Activated CD4-positive, alpha-beta T cell treated with anti-CD3 and anti-CD28 coated beads, Interleukin-2, amount 10 ng/mL, durations not matched to agents 24 days and 14 days (primary cell): ENCODE data around the gene BRI3BP. TPM values are rescaled to one million over a fixed set of nuclear protein-coding genes. Genes with fewer than 3 reads are reported as not detected.
"Not testable (repeated sequence)": the region's sequence is repeated elsewhere in the genome, so short reads cannot be mapped to it uniquely, and the experiment has no call there.

Experiments used
- DNase-seq: peaks from one replicate; pipeline ENCODE4 v3.0.0; 2022
- H3K27ac Mint-ChIP-seq: one replicate; pipeline ENCODE4 v1.8.0; 2022; ENCODE audit warnings: mild to moderate bottlenecking, mixed read lengths
- H3K27me3 Mint-ChIP-seq: one replicate; pipeline ENCODE4 v1.8.0; 2022; ENCODE audit warnings: mixed read lengths
- H3K36me3 Mint-ChIP-seq: one replicate; pipeline ENCODE4 v1.8.0; 2022; ENCODE audit warnings: low read depth, mild to moderate bottlenecking, mixed read lengths
- H3K4me1 Mint-ChIP-seq: one replicate; pipeline ENCODE4 v1.8.0; 2021; ENCODE audit warnings: mixed read lengths
- H3K4me3 Mint-ChIP-seq: one replicate; pipeline ENCODE4 v1.8.0; 2022; ENCODE audit warnings: mild to moderate bottlenecking, moderate library complexity, mixed read lengths
- H3K9me3 Mint-ChIP-seq: one replicate; pipeline ENCODE4 v1.8.0; 2021; ENCODE audit warnings: mixed read lengths
- intact Hi-C: fragments of 100-400 bp; cut with micrococcal nuclease; formaldehyde crosslinking; loops from one replicate; pipeline ENCODE4 v1.15.1; 2023
- total RNA-seq: library from RNA; stranded (reverse); gene quantifications from 2 replicates; pipeline ENCODE4 v1.2.3, GENCODE V29; 2022

BRI3BP gene
- total RNA-seq, 1 donor from 2014 or later, result 37.4 TPM

DNA sequence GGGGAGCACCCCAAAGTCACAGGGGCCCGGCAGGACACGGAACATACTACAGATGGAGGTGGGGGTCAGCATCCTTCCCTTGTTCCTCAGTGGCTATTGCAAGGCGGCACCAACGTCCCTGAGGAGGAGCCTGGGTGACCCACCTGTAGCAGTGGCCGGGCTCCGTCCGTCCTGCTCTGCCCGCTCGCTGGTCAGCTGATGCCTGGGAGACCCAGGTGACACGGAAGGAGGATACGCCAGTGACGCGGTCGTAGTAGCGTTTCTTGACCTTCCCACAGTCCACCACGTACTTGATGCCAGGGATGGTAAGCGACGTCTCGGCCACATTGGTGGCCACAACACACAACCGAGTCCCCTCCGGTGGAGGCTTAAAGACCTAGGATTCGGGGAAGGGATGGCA is 29.2 kb upstream of the BRI3BP start:
- DNase-seq, result no peak
- Mint-ChIP-seq H3K4me1 (no peaks in the 10 kb centered on the region), H3K27me3 (no peaks in the 10 kb centered on the region), H3K9me3 (no peaks in the 10 kb centered on the region), H3K27ac (no peak overlapping the region), H3K4me3 (no peak overlapping the region), H3K36me3 (peaks cover 48% of the 10 kb centered on the region)
- intact Hi-C loops, result no loop called here

DNA sequence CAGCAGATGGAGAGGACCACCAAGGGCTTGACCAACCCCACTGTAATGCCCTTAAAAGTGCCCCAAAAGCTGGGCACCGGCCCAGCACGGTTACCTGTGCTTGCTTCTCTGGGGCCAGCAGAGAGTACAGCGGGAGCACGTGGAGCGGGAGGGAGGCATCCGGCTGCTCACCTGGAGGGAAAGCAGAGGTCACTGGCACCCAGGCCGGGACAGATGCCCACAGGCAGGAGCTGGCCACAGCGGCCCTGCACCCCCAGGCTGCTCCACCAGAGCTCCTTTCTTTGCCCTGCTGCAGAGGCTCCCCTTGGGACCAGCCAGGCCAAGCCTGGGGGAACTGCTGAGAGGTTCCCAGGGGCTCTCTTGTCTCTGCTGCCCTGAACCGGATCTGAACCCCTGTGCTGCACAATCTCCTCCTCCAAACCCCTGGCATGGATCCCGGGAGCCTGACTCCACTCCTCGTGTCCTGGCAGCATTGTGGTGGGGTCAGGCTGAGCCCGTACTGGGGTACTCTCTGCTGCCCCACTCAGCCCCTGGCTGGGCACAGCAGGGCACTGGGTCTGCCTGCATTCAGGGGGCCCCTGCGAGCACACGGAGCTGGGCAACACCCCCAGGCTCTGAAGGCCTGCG is 28.5 kb upstream of the BRI3BP start:
- peaks cover 47% of the 10 kb centered on the region for H3K36me3 Mint-ChIP-seq
- no peaks in the 10 kb centered on the region for H3K27me3 Mint-ChIP-seq
- no peaks in the 10 kb centered on the region for H3K4me1 Mint-ChIP-seq
- intact Hi-C loops, result no loop called here
- no peak for DNase-seq
- no peak overlapping the region for H3K4me3 Mint-ChIP-seq
- H3K27ac Mint-ChIP-seq, result no peak overlapping the region
- H3K9me3 Mint-ChIP-seq, result no peaks in the 10 kb centered on the region

GRCh38 chr12:124967016-124967739 is 26.3 kb upstream of the BRI3BP start:
- H3K4me1 Mint-ChIP-seq, result no peaks in the 10 kb centered on the region
- no peaks in the 10 kb centered on the region for H3K9me3 Mint-ChIP-seq
- no peaks in the 10 kb centered on the region for H3K27me3 Mint-ChIP-seq
- intact Hi-C loops, result no loop called here
- DNase-seq, result no peak
- H3K4me3 Mint-ChIP-seq, result no peak overlapping the region
- no peak overlapping the region for H3K27ac Mint-ChIP-seq
- H3K36me3 Mint-ChIP-seq, result peaks cover 42% of the 10 kb centered on the region

- Mint-ChIP-seq H3K27ac (no peak overlapping the region), H3K9me3 (no peaks in the 10 kb centered on the region), H3K4me1 (no peaks in the 10 kb centered on the region), H3K4me3 (no peak overlapping the region), H3K27me3 (no peaks in the 10 kb centered on the region), H3K36me3 (peaks cover 40% of the 10 kb centered on the region)
- intact Hi-C loops, result no loop called here
- DNase-seq, result no peak
Measured at GRCh38 chr12:124968656-124969055, 24.8 kb upstream of the BRI3BP start.

DNA sequence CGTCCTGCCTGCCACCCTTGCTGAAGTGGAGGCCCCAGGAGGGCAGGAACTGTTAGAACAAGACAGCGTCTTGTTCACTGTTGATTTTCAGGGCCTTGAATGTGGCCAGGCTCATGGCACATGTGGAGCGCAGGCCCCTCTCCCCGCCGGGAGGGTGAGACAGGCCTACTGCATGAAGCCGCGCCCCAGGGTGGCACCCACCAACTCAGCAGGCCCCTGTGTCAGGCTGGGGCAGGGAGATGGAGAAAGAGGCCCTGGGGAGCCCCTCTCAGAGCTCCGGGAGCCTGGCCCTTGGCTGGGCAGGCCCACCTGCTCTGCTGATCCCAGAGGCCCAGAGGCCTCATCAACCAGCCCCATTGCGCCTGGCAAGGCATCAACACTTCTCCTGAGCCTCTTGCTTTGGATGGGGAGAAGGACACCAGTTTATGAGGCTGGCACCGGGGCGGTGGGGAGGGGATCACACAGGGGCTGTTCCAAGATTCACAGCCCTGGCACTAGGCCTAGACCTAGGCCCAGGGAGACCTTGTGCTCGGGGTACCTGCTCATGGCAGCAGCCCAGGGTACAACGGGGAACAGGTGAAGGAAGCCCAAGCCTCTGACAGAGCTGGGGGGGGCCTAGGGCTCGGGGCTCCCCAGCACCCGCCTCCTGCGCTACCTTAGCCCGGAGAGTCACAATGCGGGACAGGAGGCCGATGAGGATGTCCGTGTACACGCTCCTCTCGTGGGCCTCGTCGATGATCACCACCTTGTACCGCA is 22.6 kb upstream of the BRI3BP start:
- Mint-ChIP-seq H3K27ac (no peak overlapping the region), H3K27me3 (no peaks in the 10 kb centered on the region), H3K9me3 (no peaks in the 10 kb centered on the region), H3K36me3 (peaks cover 42% of the 10 kb centered on the region), H3K4me3 (no peak overlapping the region), H3K4me1 (no peaks in the 10 kb centered on the region)
- intact Hi-C loops, result no loop called here
- no peak for DNase-seq

GRCh38 chr12:124971603-124972002 is 21.8 kb upstream of the BRI3BP start:
- no peak for DNase-seq
- Mint-ChIP-seq H3K27ac (no peak overlapping the region), H3K27me3 (no peaks in the 10 kb centered on the region), H3K36me3 (peaks cover 41% of the 10 kb centered on the region), H3K4me3 (no peak overlapping the region), H3K4me1 (no peaks in the 10 kb centered on the region), H3K9me3 (no peaks in the 10 kb centered on the region)
- intact Hi-C loops, result no loop called here

DNA sequence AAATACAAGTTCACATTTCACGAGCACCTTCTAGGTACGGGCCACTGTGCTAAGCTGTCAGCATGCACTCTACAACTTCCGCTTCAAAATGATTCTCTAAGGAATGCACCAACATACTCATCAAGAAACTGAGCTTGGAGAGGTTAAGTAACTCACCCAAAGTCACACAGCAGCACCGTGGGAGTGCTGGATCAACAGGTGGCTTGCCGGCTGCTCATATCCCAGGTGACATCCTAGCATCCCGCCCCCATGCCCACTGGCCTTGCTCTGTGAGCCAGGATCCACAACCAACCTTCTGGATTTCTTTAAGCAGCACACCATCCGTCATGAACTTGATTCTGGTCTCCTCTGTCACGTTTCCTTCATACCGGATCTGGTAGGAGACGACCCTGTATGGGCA is 21.2 kb upstream of the BRI3BP start:
- no peak for DNase-seq
- H3K9me3 Mint-ChIP-seq, result no peaks in the 10 kb centered on the region

GRCh38 chr12:124975276-124975675 is 18.2 kb upstream of the BRI3BP start:
- DNase-seq, result no peak
- intact Hi-C loops, result no loop called here
- Mint-ChIP-seq H3K4me1 (no peaks in the 10 kb centered on the region), H3K27me3 (no peaks in the 10 kb centered on the region), H3K9me3 (no peaks in the 10 kb centered on the region), H3K4me3 (no peak overlapping the region), H3K27ac (no peak overlapping the region), H3K36me3 (peaks cover 41% of the 10 kb centered on the region)

More for the DNA sequence above, 21.2 kb upstream of the BRI3BP start:
- no peaks in the 10 kb centered on the region for H3K27me3 Mint-ChIP-seq
- H3K36me3 Mint-ChIP-seq, result peaks cover 40% of the 10 kb centered on the region
- no peak overlapping the region for H3K27ac Mint-ChIP-seq
- no peak overlapping the region for H3K4me3 Mint-ChIP-seq
- intact Hi-C loops, result no loop called here
- no peaks in the 10 kb centered on the region for H3K4me1 Mint-ChIP-seq

DNA sequence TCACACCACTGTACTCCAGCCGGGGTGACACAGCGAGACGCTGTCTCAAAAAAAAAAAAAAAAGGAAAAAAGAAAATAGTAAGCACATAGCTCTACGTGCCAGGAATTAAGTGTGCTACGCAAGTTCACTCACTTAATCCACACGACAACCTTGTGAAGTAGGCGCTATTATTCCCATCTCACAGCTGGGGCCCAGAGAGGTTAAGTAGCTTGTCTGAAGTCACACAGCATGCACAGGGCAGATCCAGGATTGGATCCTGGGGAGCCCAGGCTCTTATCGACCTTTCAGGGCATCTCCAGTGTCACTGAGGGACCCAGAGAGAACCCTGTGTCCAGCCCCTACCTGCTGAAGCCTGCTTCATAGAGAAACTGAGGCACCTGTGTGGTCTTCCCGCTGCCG is 16.4 kb upstream of the BRI3BP start:
- no peak overlapping the region for H3K4me3 Mint-ChIP-seq
- H3K27ac Mint-ChIP-seq, result no peak overlapping the region
- H3K27me3 Mint-ChIP-seq, result no peaks in the 10 kb centered on the region
- H3K36me3 Mint-ChIP-seq, result peaks cover 45% of the 10 kb centered on the region
- DNase-seq, result no peak
- no peaks in the 10 kb centered on the region for H3K9me3 Mint-ChIP-seq
- intact Hi-C loops, result no loop called here
- peaks cover 2% of the 10 kb centered on the region for H3K4me1 Mint-ChIP-seq

DNA sequence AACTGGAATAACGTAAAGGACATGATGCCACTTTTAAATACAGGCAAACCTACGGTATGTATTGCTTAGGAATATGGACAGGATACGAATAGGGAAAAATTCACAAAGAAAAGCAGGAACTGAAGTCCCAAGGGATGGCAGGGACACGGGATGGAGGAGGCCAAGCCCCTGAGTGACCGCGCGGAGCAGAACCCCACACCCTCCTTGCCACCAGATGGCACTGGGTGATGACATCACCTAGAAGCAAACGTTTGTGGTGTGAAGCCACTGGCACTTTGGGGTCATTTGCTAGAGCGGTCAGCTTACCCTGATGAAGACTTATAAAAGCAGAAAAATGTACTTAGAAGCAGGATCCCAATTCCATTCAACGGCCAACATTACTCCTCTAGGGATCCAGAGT is 13.9 kb upstream of the BRI3BP start:
- no peak for DNase-seq
- intact Hi-C loops, result no loop called here
- H3K36me3 Mint-ChIP-seq, result peaks cover 47% of the 10 kb centered on the region

DNA sequence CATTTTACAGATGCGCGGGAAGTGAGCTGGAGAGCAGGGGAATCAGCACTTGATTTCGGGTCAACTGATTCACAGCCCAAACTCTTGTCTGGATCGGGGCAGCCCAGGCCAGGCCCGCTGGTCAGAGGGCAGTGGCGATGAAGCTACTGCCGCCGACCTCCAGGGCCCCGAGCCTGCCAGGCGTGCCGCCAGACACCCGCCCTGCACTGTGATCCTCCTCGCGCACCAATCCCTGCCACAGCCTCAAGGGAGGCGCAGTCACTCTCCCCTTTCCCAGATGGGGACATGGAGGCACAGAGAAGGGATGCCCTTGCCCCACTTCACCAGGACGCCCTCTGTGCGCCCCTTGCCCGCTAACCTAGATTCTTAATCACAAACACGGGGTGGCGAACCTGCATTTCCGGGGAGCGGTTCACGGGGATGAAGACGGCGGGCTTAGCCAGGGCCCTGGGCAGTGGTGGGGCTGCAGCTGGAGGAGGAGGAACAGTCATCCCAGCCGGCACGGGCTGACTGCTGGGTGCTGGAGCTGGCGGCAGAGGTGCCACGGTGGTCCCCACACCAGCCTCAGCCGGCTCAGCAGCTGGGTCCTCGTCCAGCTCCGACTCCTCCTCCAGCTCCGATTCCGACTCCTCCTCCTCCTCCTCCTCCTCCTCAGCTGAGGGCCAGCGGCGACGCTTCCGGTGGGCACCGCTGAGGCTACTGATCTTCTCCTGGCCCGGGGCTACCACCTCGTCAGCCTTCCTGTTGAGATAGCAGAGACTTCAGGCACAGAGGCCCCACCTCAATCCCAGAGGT is 13.2 kb upstream of the BRI3BP start:
- intact Hi-C loops, result no loop called here
- H3K36me3 Mint-ChIP-seq, result peaks cover 45% of the 10 kb centered on the region
- no peaks in the 10 kb centered on the region for H3K9me3 Mint-ChIP-seq

More for the DNA sequence above, 13.9 kb upstream of the BRI3BP start:
- peaks cover 6% of the 10 kb centered on the region for H3K4me1 Mint-ChIP-seq
- H3K4me3 Mint-ChIP-seq, result no peak overlapping the region
- no peak overlapping the region for H3K27ac Mint-ChIP-seq
- no peaks in the 10 kb centered on the region for H3K27me3 Mint-ChIP-seq
- no peaks in the 10 kb centered on the region for H3K9me3 Mint-ChIP-seq

DNA sequence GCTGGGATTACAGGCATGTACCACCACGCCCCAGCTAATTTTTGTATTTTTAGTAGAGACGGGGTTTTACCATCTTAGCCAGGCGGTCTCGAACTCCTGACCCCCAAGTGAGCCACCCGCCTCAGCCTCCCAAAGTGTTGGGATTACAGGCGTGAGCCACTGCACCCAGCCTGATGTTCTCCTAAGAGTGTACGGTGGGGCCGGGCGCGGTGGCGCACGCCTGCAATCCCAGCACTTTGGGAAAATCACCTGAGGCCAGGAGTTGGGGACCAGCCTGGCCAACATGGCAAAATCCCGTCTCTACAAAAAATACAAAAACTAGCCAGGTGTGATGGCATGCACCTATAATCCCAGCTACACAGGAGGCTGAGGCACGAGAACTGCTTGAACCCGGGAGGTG is 6.6 kb upstream of the BRI3BP start:
- Mint-ChIP-seq H3K36me3 (peaks cover 26% of the 10 kb centered on the region), H3K4me1 (peaks cover 15% of the 10 kb centered on the region)
- H3K27me3 Mint-ChIP-seq, H3K4me3 Mint-ChIP-seq, H3K9me3 Mint-ChIP-seq, intact Hi-C loops, DNase-seq, H3K27ac Mint-ChIP-seq: not testable (repeated sequence)

More for the DNA sequence above, 13.2 kb upstream of the BRI3BP start:
- Mint-ChIP-seq H3K27ac (no peak overlapping the region), H3K4me1 (peaks cover 6% of the 10 kb centered on the region), H3K4me3 (no peak overlapping the region), H3K27me3 (no peaks in the 10 kb centered on the region)
- DNase-seq, result no peak

DNA sequence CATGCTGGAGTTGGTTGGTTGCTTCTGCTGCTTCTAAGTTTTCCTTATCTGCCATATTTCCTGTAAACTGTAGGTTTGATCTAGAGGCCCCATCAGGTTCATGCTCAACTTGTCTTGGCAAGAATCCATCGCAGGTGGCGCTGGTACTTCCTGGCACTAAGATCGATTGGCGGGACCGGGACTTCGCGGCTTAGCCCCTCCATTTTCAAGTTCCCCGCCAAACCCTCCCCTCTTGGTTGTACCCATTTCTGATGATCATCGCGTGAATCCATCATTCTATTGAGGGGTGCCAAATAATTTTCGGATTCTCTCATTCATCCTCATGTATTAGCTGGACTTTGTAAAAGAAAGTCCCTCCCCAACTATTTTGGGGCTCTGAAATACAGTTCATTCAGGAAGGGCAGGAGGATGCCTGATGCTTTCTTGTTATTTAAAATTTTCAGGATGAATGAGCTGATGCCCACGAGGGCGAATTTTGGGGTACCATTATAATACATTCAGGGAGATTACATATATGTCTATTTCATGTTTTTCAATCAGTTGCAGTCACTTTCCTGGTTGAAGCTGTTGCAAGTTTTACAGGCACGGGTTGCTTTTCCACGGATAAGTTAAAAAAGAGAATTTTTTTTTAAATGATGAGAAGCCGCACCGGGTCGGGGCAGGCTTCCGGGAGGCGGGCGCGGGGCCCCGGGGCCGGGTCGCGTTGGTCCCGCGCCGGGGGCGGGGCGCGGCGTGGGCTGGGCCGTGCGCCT is 395 bp upstream of the BRI3BP start:
- Mint-ChIP-seq H3K9me3 (no peaks in the 10 kb centered on the region), H3K4me3 (peak overlapping the region; percentile 84), H3K27me3 (no peaks in the 10 kb centered on the region), H3K36me3 (peaks cover 12% of the 10 kb centered on the region), H3K27ac (peak overlapping the region; percentile 86), H3K4me1 (peaks cover 27% of the 10 kb centered on the region)
- peak; percentile 95 for DNase-seq
- intact Hi-C loops, result loop anchor here (1.0 kb wide), 3 partner anchors 53 to 72 kb away; partner anchors contain the start of gene AACS
